Gastroesophageal sphincter (tissue), 3 donors: ENCODE measurements around the gene LRRC51.

Source experiments
- EP300 ChIP-seq: sonication (generic); formaldehyde crosslinking; IDR thresholded peaks from one replicate; pipeline ENCODE4 v1.6.1; 2017; ENCODE audit warnings: antibody characterized with exemption, mild to moderate bottlenecking
- POLR2A ChIP-seq, 2 donors: fragments of 450-650 bp; IDR thresholded peaks; one replicate each; pipeline ENCODE4 v1.6.1; 2017; ENCODE audit warnings: antibody characterized with exemption in 2 of 2, mild to moderate bottlenecking in 2 of 2, moderate library complexity in 1 of 2
- POLR2AphosphoS5 ChIP-seq: sonication (generic); formaldehyde crosslinking; IDR thresholded peaks from one replicate; pipeline ENCODE4 v1.6.1; 2017; ENCODE audit warnings: antibody characterized with exemption
- TF ChIP-seq, protein P1 (sequence below), 4 experiments: fragments of 200-600 bp in 2 of 4; fragments of 450-650 bp in 2 of 4; sonication (generic) in 1 of 4; IDR thresholded peaks; one replicate each; pipeline ENCODE4 v1.5.1; 2017 to 2019; ENCODE audit warnings: antibody characterized with exemption in 4 of 4, mild to moderate bottlenecking in 2 of 4, moderate library complexity in 2 of 4

DNA sequence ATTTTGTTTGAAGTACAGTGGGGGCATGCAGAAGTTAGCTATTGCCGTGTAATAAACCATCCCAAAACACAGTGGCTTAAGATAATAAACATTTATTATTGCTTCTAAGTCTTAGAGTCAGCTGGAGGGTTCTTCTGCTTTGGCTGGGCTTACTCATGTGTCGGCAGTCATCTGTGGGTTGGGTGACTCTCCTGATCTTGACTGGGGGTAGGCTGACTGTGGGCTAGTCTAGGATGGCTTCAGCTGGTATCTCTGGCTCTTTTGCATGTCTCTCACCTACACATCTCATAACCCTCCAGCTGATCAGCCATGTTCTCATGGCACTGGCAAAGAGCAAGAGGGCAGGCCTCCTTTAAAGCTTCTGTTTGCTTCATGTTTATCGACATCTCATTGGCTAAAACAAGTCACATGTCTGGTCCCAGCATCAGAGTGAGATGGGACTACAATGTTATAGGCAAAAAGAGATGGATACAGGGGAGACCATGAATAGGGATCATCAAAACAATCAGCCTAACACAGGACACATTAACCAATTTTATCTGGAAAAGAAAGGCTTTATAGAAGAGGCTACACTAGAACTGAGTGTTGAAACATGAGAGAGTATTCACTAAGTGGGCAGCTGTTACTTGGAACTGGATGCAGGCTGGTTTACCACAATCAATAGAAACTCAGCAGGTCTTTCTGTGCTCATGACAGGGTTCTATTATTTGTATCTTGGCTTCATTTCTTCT lies 5.1 kb downstream of the LRRC51 start:
- TF ChIP-seq, protein P1, sequence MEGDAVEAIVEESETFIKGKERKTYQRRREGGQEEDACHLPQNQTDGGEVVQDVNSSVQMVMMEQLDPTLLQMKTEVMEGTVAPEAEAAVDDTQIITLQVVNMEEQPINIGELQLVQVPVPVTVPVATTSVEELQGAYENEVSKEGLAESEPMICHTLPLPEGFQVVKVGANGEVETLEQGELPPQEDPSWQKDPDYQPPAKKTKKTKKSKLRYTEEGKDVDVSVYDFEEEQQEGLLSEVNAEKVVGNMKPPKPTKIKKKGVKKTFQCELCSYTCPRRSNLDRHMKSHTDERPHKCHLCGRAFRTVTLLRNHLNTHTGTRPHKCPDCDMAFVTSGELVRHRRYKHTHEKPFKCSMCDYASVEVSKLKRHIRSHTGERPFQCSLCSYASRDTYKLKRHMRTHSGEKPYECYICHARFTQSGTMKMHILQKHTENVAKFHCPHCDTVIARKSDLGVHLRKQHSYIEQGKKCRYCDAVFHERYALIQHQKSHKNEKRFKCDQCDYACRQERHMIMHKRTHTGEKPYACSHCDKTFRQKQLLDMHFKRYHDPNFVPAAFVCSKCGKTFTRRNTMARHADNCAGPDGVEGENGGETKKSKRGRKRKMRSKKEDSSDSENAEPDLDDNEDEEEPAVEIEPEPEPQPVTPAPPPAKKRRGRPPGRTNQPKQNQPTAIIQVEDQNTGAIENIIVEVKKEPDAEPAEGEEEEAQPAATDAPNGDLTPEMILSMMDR (IDR thresholded peaks at IDR 0.05), result no peak
- no peak for TF ChIP-seq POLR2AphosphoS5
- TF ChIP-seq POLR2A (IDR thresholded peaks at IDR 0.05), result no peak
- TF ChIP-seq EP300, result no peak
